A549 (cell line): ENCODE measurements around the gene RBCK1. TPM values are rescaled to one million over a fixed set of nuclear protein-coding genes. Genes with fewer than 3 reads are reported as not detected.
A peak's percentile ranks its signal among the peaks of the same experiment; 100 is the strongest.

Experiments
- ATAC-seq, 2 experiments: fragments of 200-7000 bp in 1 of 2; fragments of >200 bp in 1 of 2; cut with Nextera tagmentation in 1 of 2; cut with Tn5 transposase in 1 of 2; 3 replicates each; pipeline versions ENCODE4 v1.8.0 to v1.9.1; 2018 to 2020; ENCODE audit warnings: mild to moderate bottlenecking in 1 of 2, moderate library complexity in 1 of 2
- CTCF ChIA-PET: fragments of 300-600 bp; sonication (Branson Sonifier 250); formaldehyde crosslinking; extraction: SDS; loops from one replicate; lab custom pipeline; 2021; ENCODE audit warnings: antibody characterized with exemption, inconsistent platforms; lab: Yijun Ruan, JAX
- POLR2A ChIA-PET: fragments of 350-600 bp; formaldehyde crosslinking; extraction: SDS; loops from one replicate; lab custom pipeline; 2021; ENCODE audit warnings: antibody characterized with exemption, inconsistent platforms; lab: Yijun Ruan, JAX
- DNase-seq, 2 experiments: peaks; one replicate each; pipeline versions ENCODE4 v3.0.0 to v3.0.0-alpha.2; 2011 to 2016; ENCODE audit warnings: low read depth in 1 of 2, low spot score in 1 of 2
- FAIRE-seq: peaks from 2 replicates; lab custom pipeline; 2011; peaks lifted over from hg19 to GRCh38; lab: Jason Lieb, UNC
- H3K27ac ChIP-seq, 2 experiments: fragments of >200 bp; sonication (Bioruptor Twin); formaldehyde crosslinking; 3 replicates each; pipeline ENCODE4 v1.5.1; 2016 to 2017
- H3K4me1 ChIP-seq: fragments of >200 bp; sonication (Bioruptor Twin); formaldehyde crosslinking; 3 replicates; pipeline ENCODE4 v1.6.1; 2016
- H3K4me2 ChIP-seq: fragments of >200 bp; sonication (Bioruptor Twin); formaldehyde crosslinking; 3 replicates; pipeline ENCODE4 v1.6.1; 2016
- H3K4me3 ChIP-seq: fragments of >200 bp; sonication (Bioruptor Twin); formaldehyde crosslinking; 3 replicates; pipeline ENCODE4 v1.5.1; 2016
- H3K9me3 ChIP-seq: fragments of >200 bp; sonication (Bioruptor Twin); formaldehyde crosslinking; 3 replicates; pipeline ENCODE4 v1.6.1; 2016
- CEBPB ChIP-seq, 2 experiments: fragments of >200 bp in 1 of 2; sonication (Bioruptor Twin) in 1 of 2; formaldehyde crosslinking in 1 of 2; IDR thresholded peaks; 2 replicates each; pipeline ENCODE4 v1.6.1; 2012 to 2016
- CHD2 ChIP-seq: fragments of 150-350 bp; IDR thresholded peaks from 2 replicates; pipeline ENCODE4 v1.6.1; 2014; ENCODE audit warnings: low read length; ENCODE audit not compliant: partially characterized antibody
- CHD4 ChIP-seq: fragments of 200-600 bp; sonication (generic); IDR thresholded peaks from 2 replicates; pipeline ENCODE4 v1.6.1; 2016; ENCODE audit warnings: antibody characterized with exemption, mild to moderate bottlenecking, borderline replicate concordance
- CTCF ChIP-seq: fragments of >200 bp; sonication (Bioruptor Twin); formaldehyde crosslinking; IDR thresholded peaks from 3 replicates; pipeline ENCODE4 v1.5.1; 2016
- ELK1 ChIP-seq: fragments of 150-350 bp; IDR thresholded peaks from 2 replicates; pipeline ENCODE4 v1.6.1; 2014; ENCODE audit warnings: low read depth, mild to moderate bottlenecking, low read length
- EP300 ChIP-seq, 2 experiments: fragments of >200 bp; sonication (Bioruptor Twin); formaldehyde crosslinking; IDR thresholded peaks; 2 replicates in 1 of 2; 3 replicates in 1 of 2; pipeline ENCODE4 v1.6.1; 2016 to 2017
- ESRRA ChIP-seq: fragments of 150-350 bp; IDR thresholded peaks from 2 replicates; pipeline ENCODE4 v1.6.1; 2014; ENCODE audit warnings: mild to moderate bottlenecking, low read length, borderline replicate concordance
- FOSB ChIP-seq: fragments of 250-450 bp; sonication (Bioruptor Pico); IDR thresholded peaks from 2 replicates; pipeline ENCODE4 v1.5.0; 2020; ENCODE audit warnings: mild to moderate bottlenecking, moderate library complexity
- HDAC2 ChIP-seq: fragments of 200-600 bp; sonication (generic); IDR thresholded peaks from 2 replicates; pipeline ENCODE4 v1.6.1; 2016
- HES2 ChIP-seq: fragments of >200 bp; sonication (Bioruptor Twin); formaldehyde crosslinking; IDR thresholded peaks from 2 replicates; pipeline ENCODE4 v1.6.1; 2016
- HOXB5 ChIP-seq: fragments of 250-450 bp; sonication (Bioruptor Pico); IDR thresholded peaks from 2 replicates; pipeline ENCODE4 v1.5.0; 2020; ENCODE audit warnings: mild to moderate bottlenecking, moderate library complexity
- JUNB ChIP-seq: fragments of >200 bp; sonication (Bioruptor Twin); formaldehyde crosslinking; IDR thresholded peaks from 2 replicates; pipeline ENCODE4 v1.6.1; 2016
- KDM5A ChIP-seq: fragments of 200-600 bp; sonication (generic); IDR thresholded peaks from 2 replicates; pipeline ENCODE4 v1.6.1; 2016; ENCODE audit warnings: antibody characterized with exemption, mild to moderate bottlenecking
- RARB ChIP-seq: fragments of 250-450 bp; sonication (Bioruptor Pico); IDR thresholded peaks from 2 replicates; pipeline ENCODE4 v1.8.0; 2021; ENCODE audit warnings: mild to moderate bottlenecking, moderate library complexity
- RCOR1 ChIP-seq: fragments of 150-350 bp; IDR thresholded peaks from 2 replicates; pipeline ENCODE4 v1.6.1; 2014; ENCODE audit warnings: antibody characterized with exemption, low read length, low read depth
- SMC3 ChIP-seq: fragments of >200 bp; sonication (Bioruptor Twin); formaldehyde crosslinking; IDR thresholded peaks from 3 replicates; pipeline ENCODE4 v1.6.1; 2018; ENCODE audit warnings: inconsistent platforms
- SREBF2 ChIP-seq: fragments of 450-650 bp; IDR thresholded peaks from 2 replicates; pipeline ENCODE4 v1.6.1; 2014; ENCODE audit warnings: mild to moderate bottlenecking, moderate library complexity
- TFCP2L1 ChIP-seq: fragments of 250-450 bp; sonication (Bioruptor Pico); IDR thresholded peaks from 2 replicates; pipeline ENCODE4 v1.5.0; 2021; ENCODE audit warnings: mild to moderate bottlenecking
- ZFP36 ChIP-seq: fragments of 450-650 bp; IDR thresholded peaks from 2 replicates; pipeline ENCODE4 v1.6.1; 2014; ENCODE audit warnings: borderline replicate concordance; ENCODE audit not compliant: partially characterized antibody
- ZNF302 ChIP-seq: fragments of 250-450 bp; sonication (Bioruptor Pico); IDR thresholded peaks from 2 replicates; pipeline ENCODE4 v1.9.0; 2021; ENCODE audit warnings: inconsistent platforms, mild to moderate bottlenecking, moderate library complexity
- WGBS: methylation state at CpG from one replicate; pipeline ENCODE4 v1.1.6; 2017; ENCODE audit errors: missing lambda C conversion rate; 5-methylcytosine and 5-hydroxymethylcytosine counted together
- polyA plus RNA-seq, 4 experiments: library from polyadenylated mRNA; depleted of rRNA in 3 of 4; stranded (reverse); fragments of >200 nt; fragmentation: RNase III in 1 of 4; extraction: RNeasy Plus Mini Kit Qiagen cat#74134 plus additional on column Dnase treatment in 1 of 4; gene quantifications; 2 replicates in 3 of 4; 3 replicates in 1 of 4; pipeline ENCODE4 v1.2.3, GENCODE V29; 2011 to 2017
- TF ChIP-seq, protein P1 (sequence below): IDR thresholded peaks from 2 replicates; pipeline ENCODE4 v1.6.1; 2012

Gene RBCK1
- polyA plus RNA-seq, 2 of the 4 experiments (the other 2 are of a cell fraction): 117 to 222 TPM

DNA sequence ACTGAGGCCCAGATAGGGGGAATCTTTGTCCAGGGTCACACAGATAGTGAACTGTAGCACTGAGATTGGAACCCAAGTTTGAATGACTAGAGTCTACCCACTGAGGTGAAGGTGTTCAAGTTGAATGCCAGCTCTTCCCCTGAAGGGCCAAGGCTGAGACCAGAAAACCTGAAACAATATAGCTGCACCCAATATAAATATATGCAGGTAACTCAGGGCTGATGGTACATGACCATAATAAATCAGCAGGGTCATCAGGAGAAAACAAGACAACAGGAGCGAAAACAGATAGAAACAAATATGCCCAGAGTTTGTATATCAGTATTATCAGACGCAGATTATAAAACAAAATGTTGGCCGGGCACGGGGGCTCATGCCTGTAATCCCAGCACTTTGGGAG lies 4.0 kb upstream of the RBCK1 start:
- H3K9me3 ChIP-seq: peaks cover 15% of the 10 kb centered on the region
- no peak overlapping the region for H3K4me3 ChIP-seq
- DNase-seq: no peak
- H3K4me2 ChIP-seq: no peak overlapping the region
- CTCF ChIA-PET: interaction anchor here (0.9 to 15.4 kb wide), 7 partner anchors 11 to 50 kb away, joined by 3 to 160 read pairs (median 19); partner anchors contain the start of gene TRIB3
- peaks cover 42% of the 10 kb centered on the region for H3K4me1 ChIP-seq
- no peak for FAIRE-seq
- WGBS: 96% methylated on average over 4 of the region's 4 CpGs
- peak overlapping the region; percentile 93 to 99 for H3K27ac ChIP-seq
- TF ChIP-seq JUNB (no peak), RARB (CRISPR knock-in tag) (no peak), HOXB5 (CRISPR knock-in tag) (no peak), ESRRA (no peak), HES2 (no peak), TFCP2L1 (CRISPR knock-in tag) (no peak), SREBF2 (no peak), ZFP36 (no peak), RCOR1 (no peak), HDAC2 (no peak)
- TF ChIP-seq, protein P1, sequence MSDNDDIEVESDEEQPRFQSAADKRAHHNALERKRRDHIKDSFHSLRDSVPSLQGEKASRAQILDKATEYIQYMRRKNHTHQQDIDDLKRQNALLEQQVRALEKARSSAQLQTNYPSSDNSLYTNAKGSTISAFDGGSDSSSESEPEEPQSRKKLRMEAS: no peak
- no peak for ATAC-seq
- POLR2A ChIA-PET: no interaction called here

- TF ChIP-seq FOSB (CRISPR knock-in tag): no peak
- TF ChIP-seq CEBPB (IDR thresholded peaks at IDR 0.05): no peak
- TF ChIP-seq CHD4: no peak
- TF ChIP-seq CTCF: no peak
- TF ChIP-seq ELK1: no peak
- TF ChIP-seq CHD2: no peak
- no peak for TF ChIP-seq ZNF302
- no peak for TF ChIP-seq RARB (CRISPR knock-in tag)
- no peak for TF ChIP-seq EP300 (IDR thresholded peaks at IDR 0.05)
- no peak for TF ChIP-seq SMC3
- TF ChIP-seq KDM5A: no peak
- TF ChIP-seq, all 56 proteins: peak for 0
- Histone ChIP-seq H3K4me3 (peak overlapping the region; percentile 48), H3K9me3 (peaks cover 15% of the 10 kb centered on the region), H3K4me2 (peak overlapping the region; percentile 88), H3K27ac (peak overlapping the region; percentile 93 to 99), H3K4me1 (peaks cover 34% of the 10 kb centered on the region)
- POLR2A ChIA-PET: interaction anchor here (0.9 to 1.8 kb wide), 18 partner anchors 8 to 60 kb away, joined by 3 to 50 read pairs (median 6); partner anchors contain the start of genes NRSN2 and TRIB3
- CTCF ChIA-PET: interaction anchor here (0.6 to 2.5 kb wide), 20 partner anchors 8 to 97 kb away, joined by 3 to 23 read pairs (median 4); no protein-coding TSS in a partner anchor
- WGBS: 85% methylated on average over 9 of the region's 9 CpGs
- ATAC-seq (no peak), FAIRE-seq (peak; percentile 23), DNase-seq (no peak)
Observed at GRCh38 chr20:406200-407132, 1.6 kb upstream of the RBCK1 start.
